ENCODE measurements around the gene BFSP2. TPM values are rescaled to one million over a fixed set of nuclear protein-coding genes. Genes with fewer than 3 reads are reported as not detected.

BFSP2 gene
- total and polyA plus RNA-seq, 2 donors (not counting 3 experiments of a cell fraction or from before 2014, with no cell fraction given) = not detected

DNA sequence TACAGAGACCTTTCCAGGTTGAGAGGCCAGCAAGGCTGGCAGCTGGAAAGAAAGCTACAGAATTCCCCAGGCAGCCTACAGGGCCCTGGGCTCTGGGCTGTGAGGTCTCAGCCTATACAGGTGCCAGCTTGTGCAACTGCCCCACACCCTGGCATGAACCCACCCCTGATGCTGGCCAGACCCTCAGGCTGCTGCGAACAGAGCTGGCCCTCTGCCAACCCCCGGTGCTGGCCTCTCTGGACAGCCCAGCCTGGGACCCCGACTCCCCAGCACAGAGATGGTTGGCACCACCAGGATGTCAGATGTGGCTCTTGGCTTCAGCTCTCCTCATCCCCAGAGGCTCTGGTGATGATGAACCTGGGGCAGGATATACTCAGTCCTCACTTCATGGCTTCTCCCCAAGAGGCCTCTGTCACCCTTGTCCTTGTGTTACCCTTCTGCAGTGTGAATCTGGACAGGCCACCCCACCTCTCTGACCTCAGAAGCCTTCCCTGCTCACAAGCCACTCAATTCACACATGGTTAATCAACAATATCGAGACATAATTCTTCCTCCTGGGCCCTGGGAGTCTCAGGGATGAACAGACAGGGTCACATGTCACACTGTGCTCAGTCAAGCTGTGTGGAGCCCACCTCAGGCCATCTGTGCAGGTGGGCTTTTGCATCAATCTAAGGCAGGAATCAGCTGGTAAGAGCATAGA, 11.0 kb upstream of the BFSP2 start:
- Histone ChIP-seq H3K9ac (replicated peaks; ENCODE audit: extremely low read depth, insufficient read depth, low read length) (no peak overlapping the region), H3K4me1 (ENCODE audit: control insufficient read depth, extremely low read depth, insufficient read depth, low read length) (peaks cover 3% of the 10 kb centered on the region), H3K27me3 (ENCODE audit: control insufficient read depth in 2 of 2, insufficient read depth in 2 of 2, low read length in 2 of 2) (peaks cover 0 to 2% of the 10 kb centered on the region in 2 experiments), H3K27ac (ENCODE audit: insufficient read depth, low read depth, low read length) (no peak overlapping the region), H3K9me1 (replicated peaks; ENCODE audit: control insufficient read depth, extremely low read depth, insufficient read depth, low read length) (no peaks in the 10 kb centered on the region), H3K79me2 (ENCODE audit: control insufficient read depth, insufficient read depth, low read length) (no peaks in the 10 kb centered on the region), H3K9me3 (replicated peaks; ENCODE audit: control insufficient read depth, insufficient read depth, low read length) (no peaks in the 10 kb centered on the region), H3K36me3 (ENCODE audit: control insufficient read depth in 2 of 2, extremely low read depth in 1 of 2, insufficient read depth in 2 of 2, low read length in 2 of 2) (no peaks in the 10 kb centered on the region), H3K4me3 (replicated peaks in 1 of 3; ENCODE audit: insufficient read depth in 1 of 3, low read depth in 1 of 3, low read length in 3 of 3) (no peak overlapping the region), H3K4me2 (ENCODE audit: insufficient read depth, low read length) (no peak overlapping the region), H4K20me1 (replicated peaks; ENCODE audit: control insufficient read depth, extremely low read depth, insufficient read depth, low read length) (no peaks in the 10 kb centered on the region), H2AFZ (ENCODE audit: low read depth, low read length) (no peak overlapping the region)
- no TSS peak for BruUV-seq (replicated peaks)
- ChIA-PET CTCF (interaction anchor here (0.9 to 19.2 kb wide), 6 partner anchors 10 to 657 kb away, joined by 3 to 528 read pairs (median 4); no protein-coding TSS in a partner anchor), POLR2A (interaction anchor here (0.9 kb wide), 1 partner anchor 190 kb away, joined by 3 read pairs; no protein-coding TSS in a partner anchor)
- FAIRE-seq (no peak), DNase-seq (ENCODE audit: low read depth, low spot score) (no peak)
- intact Hi-C loops (cut with micrococcal nuclease) = no loop called here
- dilution Hi-C loops (cut with MboI; ENCODE audit: extremely low pct_ligation_motif_present, low sequenced_read_pairs) = no loop called here
- no peak for TF ChIP-seq FOS (IDR thresholded peaks at IDR 0.05; ENCODE audit: borderline replicate concordance, insufficient read depth, low read length)
- TF ChIP-seq EZH2 (IDR thresholded peaks at IDR 0.05; ENCODE audit: borderline replicate concordance, low read depth, low read length, severe bottlenecking) = no peak
- no peak for TF ChIP-seq POLR2AphosphoS5 (IDR thresholded peaks at IDR 0.05; ENCODE audit: insufficient read depth, low read depth, low read length)
- TF ChIP-seq, protein P1, sequence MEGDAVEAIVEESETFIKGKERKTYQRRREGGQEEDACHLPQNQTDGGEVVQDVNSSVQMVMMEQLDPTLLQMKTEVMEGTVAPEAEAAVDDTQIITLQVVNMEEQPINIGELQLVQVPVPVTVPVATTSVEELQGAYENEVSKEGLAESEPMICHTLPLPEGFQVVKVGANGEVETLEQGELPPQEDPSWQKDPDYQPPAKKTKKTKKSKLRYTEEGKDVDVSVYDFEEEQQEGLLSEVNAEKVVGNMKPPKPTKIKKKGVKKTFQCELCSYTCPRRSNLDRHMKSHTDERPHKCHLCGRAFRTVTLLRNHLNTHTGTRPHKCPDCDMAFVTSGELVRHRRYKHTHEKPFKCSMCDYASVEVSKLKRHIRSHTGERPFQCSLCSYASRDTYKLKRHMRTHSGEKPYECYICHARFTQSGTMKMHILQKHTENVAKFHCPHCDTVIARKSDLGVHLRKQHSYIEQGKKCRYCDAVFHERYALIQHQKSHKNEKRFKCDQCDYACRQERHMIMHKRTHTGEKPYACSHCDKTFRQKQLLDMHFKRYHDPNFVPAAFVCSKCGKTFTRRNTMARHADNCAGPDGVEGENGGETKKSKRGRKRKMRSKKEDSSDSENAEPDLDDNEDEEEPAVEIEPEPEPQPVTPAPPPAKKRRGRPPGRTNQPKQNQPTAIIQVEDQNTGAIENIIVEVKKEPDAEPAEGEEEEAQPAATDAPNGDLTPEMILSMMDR (IDR thresholded peaks at IDR 0.05; ENCODE audit: extremely low read depth in 1 of 2, insufficient read depth in 1 of 2, low read depth in 1 of 2, low read length in 2 of 2) = no peak
- no peak for TF ChIP-seq POLR2A (IDR thresholded peaks at IDR 0.05; ENCODE audit: low read depth, low read length)
- TF ChIP-seq, protein P2, sequence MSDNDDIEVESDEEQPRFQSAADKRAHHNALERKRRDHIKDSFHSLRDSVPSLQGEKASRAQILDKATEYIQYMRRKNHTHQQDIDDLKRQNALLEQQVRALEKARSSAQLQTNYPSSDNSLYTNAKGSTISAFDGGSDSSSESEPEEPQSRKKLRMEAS (IDR thresholded peaks at IDR 0.05; ENCODE audit: insufficient read depth, insufficient read length) = no peak
